PC-9 (cell line): ENCODE results near the gene RASL11B. TPM values are rescaled to one million over a fixed set of nuclear protein-coding genes. Genes with fewer than 3 reads are reported as not detected.

Source experiments
- BruUV-seq: library from RNA; stranded (reverse); fragments of 400-500 nt; replicated peaks from 2 replicates; lab custom pipeline; 2021; lab: Mats Ljungman, UMichigan
- CTCF ChIA-PET: fragments of 300-600 bp; sonication (Branson Sonifier 250); formaldehyde crosslinking; loops from one replicate; lab custom pipeline; 2022; ENCODE audit warnings: antibody characterized with exemption; lab: Charles Lee
- POLR2A ChIA-PET: fragments of 300-600 bp; sonication (Branson Sonifier 250); formaldehyde crosslinking; loops from one replicate; lab custom pipeline; 2022; ENCODE audit warnings: antibody characterized with exemption; ENCODE audit not compliant: unreplicated experiment; lab: Charles Lee
- DNase-seq, 2 experiments: peaks; one replicate each; pipeline versions ENCODE4 v3.0.0 to v3.0.0-alpha.2; 2015 to 2022; ENCODE audit warnings: mixed read lengths in 1 of 2
- H2AFZ ChIP-seq: fragments of 200-600 bp; sonication (generic); 2 replicates; pipeline ENCODE4 v1.8.1; 2017; ENCODE audit warnings: antibody characterized with exemption
- H3F3A ChIP-seq: fragments of 200-600 bp; sonication (generic); 2 replicates; pipeline ENCODE4 v1.8.1; 2017; ENCODE audit warnings: antibody characterized with exemption, mild to moderate bottlenecking, low read depth; ENCODE audit not compliant: insufficient read depth
- H3K27ac ChIP-seq: fragments of 200-600 bp; sonication (generic); 2 replicates; pipeline ENCODE4 v1.6.1; 2016; ENCODE audit warnings: mixed run types
- H3K27me3 ChIP-seq: fragments of 200-600 bp; sonication (generic); 2 replicates; pipeline ENCODE4 v1.6.1; 2016; ENCODE audit warnings: low read depth, mixed run types; ENCODE audit not compliant: insufficient read depth
- H3K36me3 ChIP-seq: fragments of 200-600 bp; sonication (generic); 2 replicates; pipeline ENCODE4 v1.6.1; 2016; ENCODE audit warnings: low read depth, mixed run types
- H3K4me1 ChIP-seq: fragments of 200-600 bp; sonication (generic); replicated peaks from 2 replicates; pipeline ENCODE4 v1.6.1; 2016; ENCODE audit warnings: mixed run types; ENCODE audit not compliant: insufficient read depth
- H3K4me2 ChIP-seq: fragments of 200-600 bp; sonication (generic); 2 replicates; pipeline ENCODE4 v1.6.1; 2017; ENCODE audit warnings: mixed run types
- H3K4me3 ChIP-seq: fragments of 200-600 bp; sonication (generic); 2 replicates; pipeline ENCODE4 v1.6.1; 2016; ENCODE audit warnings: mixed run types
- H3K79me2 ChIP-seq: fragments of 200-600 bp; sonication (generic); 2 replicates; pipeline ENCODE4 v1.6.1; 2017; ENCODE audit warnings: low read depth, mixed run types
- H3K9me2 ChIP-seq: fragments of 200-600 bp; sonication (generic); 2 replicates; pipeline ENCODE4 v1.8.1; 2017; ENCODE audit warnings: mild to moderate bottlenecking; ENCODE audit not compliant: insufficient read depth
- H3K9me3 ChIP-seq: fragments of 200-600 bp; sonication (generic); 2 replicates; pipeline ENCODE4 v1.8.1; 2016; ENCODE audit warnings: low read depth; ENCODE audit not compliant: insufficient read depth
- H4K20me1 ChIP-seq: fragments of 200-600 bp; sonication (generic); 2 replicates; pipeline ENCODE4 v1.8.1; 2017; ENCODE audit not compliant: insufficient read depth
- CTCF ChIP-seq: fragments of 200-600 bp; sonication (generic); conservative IDR thresholded peaks from 2 replicates; pipeline ENCODE4 v1.6.1; 2017; ENCODE audit warnings: mixed run types, antibody characterized with exemption, mild to moderate bottlenecking, moderate library complexity
- EZH2 ChIP-seq: fragments of 200-600 bp; sonication (generic); IDR thresholded peaks from 2 replicates; pipeline ENCODE4 v1.8.0; 2017; ENCODE audit warnings: antibody characterized with exemption, low read depth
- intact Hi-C: fragments of 100-400 bp; cut with micrococcal nuclease; formaldehyde crosslinking; loops from one replicate; pipeline ENCODE4 v1.10.0; 2022; ENCODE audit not compliant: unreplicated experiment
- total RNA-seq: library from RNA; stranded (reverse); gene quantifications from 2 replicates; pipeline ENCODE4 v1.2.3, GENCODE V29; 2021

Gene RASL11B
- total RNA-seq, 1 experiment from 2014 or later = not detected

- Histone ChIP-seq H3K4me3 (no peak overlapping the region), H2AFZ (no peak overlapping the region), H3K4me2 (no peak overlapping the region), H3F3A (no peaks in the 10 kb centered on the region; the same call in 1 of the 2 replicates), H4K20me1 (no peaks in the 10 kb centered on the region), H3K27me3 (no peaks in the 10 kb centered on the region), H3K27ac (no peak overlapping the region), H3K9me2 (no peaks in the 10 kb centered on the region), H3K36me3 (no peaks in the 10 kb centered on the region), H3K4me1 (peaks cover 26% of the 10 kb centered on the region), H3K9me3 (no peaks in the 10 kb centered on the region), H3K79me2 (no peaks in the 10 kb centered on the region)
- ChIA-PET POLR2A (no interaction called here), CTCF (no interaction called here)
- DNase-seq = no peak
- intact Hi-C loops = no loop called here
- TF ChIP-seq EZH2 (no peak), CTCF (no peak)
- BruUV-seq = no TSS peak
These were observed 26.0 kb upstream of the RASL11B start for GRCh38 chr4:52836120-52836519.

- ChIA-PET CTCF (no interaction called here), POLR2A (no interaction called here)
- no peak overlapping the region for H2AFZ ChIP-seq
These were observed 25.4 kb upstream of the RASL11B start for GRCh38 chr4:52836678-52837077.

GRCh38 chr4:52837716-52838558, 24.2 kb upstream of the RASL11B start:
- Histone ChIP-seq H3F3A (no peaks in the 10 kb centered on the region; the same call in 1 of the 2 replicates), H2AFZ (peak overlapping the region; percentile 67; the same call in 1 of the 2 replicates), H4K20me1 (no peaks in the 10 kb centered on the region), H3K4me3 (peak overlapping the region; percentile 21; the same call in 1 of the 2 replicates), H3K27ac (peak overlapping the region; percentile 76), H3K4me2 (peak overlapping the region; percentile 60), H3K36me3 (no peaks in the 10 kb centered on the region), H3K27me3 (no peaks in the 10 kb centered on the region), H3K79me2 (no peaks in the 10 kb centered on the region), H3K9me3 (no peaks in the 10 kb centered on the region), H3K9me2 (no peaks in the 10 kb centered on the region), H3K4me1 (peaks cover 29% of the 10 kb centered on the region)
- DNase-seq = peak; percentile 69 to 75
- intact Hi-C loops = loop anchor here (2.0 kb wide), 3 partner anchors 15 to 125 kb away; no protein-coding TSS in a partner anchor
- POLR2A ChIA-PET = interaction anchor here (0.6 kb wide), 1 partner anchor 15 kb away, joined by 3 read pairs; no protein-coding TSS in a partner anchor
- CTCF ChIA-PET = interaction anchor here (0.7 kb wide), 1 partner anchor 24 kb away, joined by 16 read pairs; the partner anchor contains the start of gene RASL11B
- no peak for TF ChIP-seq CTCF
- TF ChIP-seq EZH2 = no peak
- TSS peak; percentile 89 for BruUV-seq

More at GRCh38 chr4:52836678-52837077, 25.4 kb upstream of the RASL11B start:
- Histone ChIP-seq H3K79me2 (no peaks in the 10 kb centered on the region), H3F3A (no peaks in the 10 kb centered on the region; the same call in 1 of the 2 replicates), H3K27ac (no peak overlapping the region), H3K27me3 (no peaks in the 10 kb centered on the region), H3K36me3 (no peaks in the 10 kb centered on the region), H3K4me3 (no peak overlapping the region), H3K4me1 (peaks cover 29% of the 10 kb centered on the region), H3K4me2 (no peak overlapping the region), H4K20me1 (no peaks in the 10 kb centered on the region), H3K9me2 (no peaks in the 10 kb centered on the region), H3K9me3 (no peaks in the 10 kb centered on the region)
- intact Hi-C loops = no loop called here
- DNase-seq = no peak
- BruUV-seq = no TSS peak
- TF ChIP-seq CTCF = no peak
- TF ChIP-seq EZH2 = no peak
